ENCODE data around the gene ANKRD55.
"Not testable (repeated sequence)": the region's sequence is repeated elsewhere in the genome, so short reads cannot be mapped to it uniquely, and the experiment has no call there.

ANKRD55 gene

DNA sequence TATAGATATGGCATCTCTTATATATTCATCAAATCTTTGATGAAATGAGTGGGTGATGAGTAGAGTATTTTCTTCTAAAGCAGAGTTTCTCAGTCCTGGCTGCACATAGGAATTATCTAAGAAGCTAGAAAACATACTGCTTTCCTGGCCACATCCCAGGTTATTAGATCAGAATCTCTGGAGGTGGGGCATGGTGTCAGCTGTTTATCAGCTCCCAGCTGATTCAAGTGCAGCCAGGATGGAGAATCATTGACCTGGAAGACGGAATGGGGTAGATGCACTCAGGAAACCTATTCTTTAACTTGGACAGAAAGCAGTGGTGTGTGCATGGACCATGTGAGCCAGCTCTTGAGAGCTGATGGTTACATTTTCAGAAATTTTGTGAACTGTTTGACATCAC lies 130.2 kb downstream of the ANKRD55 start:
- DNase-seq (ENCODE audit: low read depth): no peak

- not testable (repeated sequence) for DNase-seq (ENCODE audit: low read depth)
These were observed 130.9 kb downstream of the ANKRD55 start for GRCh38 chr5:56102207-56102606.

DNA sequence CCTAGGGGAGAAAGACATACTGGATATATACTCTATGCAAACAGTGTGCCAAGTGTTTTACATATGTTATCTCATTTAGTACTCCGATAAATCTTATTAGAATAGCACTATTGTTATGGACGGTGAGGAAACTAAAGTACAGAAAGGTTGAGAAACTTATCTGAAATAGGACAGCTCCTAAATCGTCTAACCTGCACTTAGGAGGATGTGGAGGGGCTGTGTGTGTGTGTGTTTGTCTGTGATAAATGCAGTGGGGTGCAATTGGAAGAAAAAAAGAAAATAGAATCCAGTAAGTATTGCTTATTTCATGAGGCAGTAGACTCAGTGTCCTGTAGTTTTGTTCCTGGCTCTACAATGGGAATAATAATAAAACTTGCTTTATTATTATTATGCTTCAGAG lies 131.9 kb downstream of the ANKRD55 start:
- no peak for DNase-seq (ENCODE audit: low read depth)

DNA sequence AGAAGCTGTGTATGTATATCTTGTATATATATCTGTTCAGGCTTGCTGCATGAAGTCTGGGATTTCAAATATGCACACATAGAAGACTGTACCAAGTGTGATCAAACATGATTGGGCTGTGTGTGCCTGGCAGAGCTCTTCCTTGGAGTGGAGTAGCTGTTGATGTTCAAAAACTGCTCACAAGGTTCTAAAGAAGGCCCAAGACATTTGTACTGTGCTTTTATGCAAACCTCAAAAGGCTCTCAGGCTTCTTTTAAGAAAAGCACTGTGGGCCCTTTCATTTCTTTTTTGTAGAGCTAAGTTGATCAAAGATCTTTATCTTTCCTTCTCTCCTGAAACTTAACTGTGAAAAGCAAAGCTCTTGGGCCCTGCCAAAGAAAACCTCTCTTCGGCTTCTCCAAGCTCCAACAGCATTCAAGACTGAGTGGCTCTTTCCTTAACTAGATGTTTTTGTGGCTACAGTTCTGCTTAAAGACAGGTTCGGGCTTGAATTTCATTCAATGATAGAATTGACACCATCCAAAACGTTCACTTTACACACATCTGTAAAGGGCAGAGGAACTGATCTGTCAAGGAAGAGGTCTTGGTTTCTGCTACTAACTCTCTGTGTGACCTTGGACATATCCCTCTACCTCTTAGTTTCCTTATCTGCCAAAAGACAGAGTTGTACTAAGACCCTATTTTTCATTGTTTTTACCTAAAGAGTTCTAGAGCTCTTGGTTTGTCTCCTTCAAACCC lies 132.5 kb downstream of the ANKRD55 start:
- DNase-seq (ENCODE audit: low read depth): no peak

GRCh38 chr5:56099346-56099745 lies 133.8 kb downstream of the ANKRD55 start:
- DNase-seq (ENCODE audit: low read depth): no peak

GRCh38 chr5:56097055-56097454 lies 136.1 kb downstream of the ANKRD55 start:
- no peak for DNase-seq (ENCODE audit: low read depth)

GRCh38 chr5:56095579-56096102 lies 137.5 kb downstream of the ANKRD55 start:
- DNase-seq (ENCODE audit: low read depth): no peak

- no peak for DNase-seq (ENCODE audit: low read depth)
These were observed 138.4 kb downstream of the ANKRD55 start for GRCh38 chr5:56094579-56095361.

DNA sequence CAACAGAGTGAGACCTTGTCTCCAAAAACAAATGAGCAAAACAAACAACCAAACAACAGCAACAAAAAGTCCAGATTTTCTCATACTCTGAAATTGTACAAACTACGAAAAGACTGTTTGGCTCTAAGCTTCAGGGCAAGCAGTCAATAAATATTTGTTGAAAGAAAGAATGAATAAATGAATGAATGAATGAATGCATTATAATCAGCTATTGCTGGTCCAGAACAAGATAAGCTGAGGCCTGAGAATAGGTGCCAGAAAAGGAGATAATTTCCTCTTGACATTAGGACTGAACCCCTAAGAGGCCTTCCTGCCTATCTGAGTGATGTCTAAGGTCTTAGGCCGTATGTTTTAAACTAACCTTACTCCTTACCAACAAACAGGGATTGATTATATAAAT lies 139.2 kb downstream of the ANKRD55 start:
- no peak for DNase-seq (ENCODE audit: low read depth)

DNA sequence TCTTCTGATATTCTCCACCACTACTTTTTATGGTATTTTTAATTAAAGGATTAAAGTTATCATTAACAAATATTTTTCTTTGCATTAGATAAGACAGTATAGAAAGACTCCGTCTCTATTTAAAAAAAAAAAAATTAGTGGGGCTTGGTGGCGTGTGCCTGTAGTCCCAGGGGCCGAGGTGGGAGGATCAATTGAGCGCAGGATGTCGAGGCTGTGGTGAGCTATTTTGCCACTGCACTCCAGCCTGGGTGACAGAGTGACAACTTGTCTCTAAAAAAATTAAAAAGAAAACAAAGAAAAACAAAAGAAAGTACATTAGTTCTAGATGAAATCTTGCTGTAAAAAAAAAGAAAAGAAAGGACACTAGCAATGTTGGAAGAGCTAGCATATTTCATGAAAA lies 141.0 kb downstream of the ANKRD55 start:
- no peak for DNase-seq (ENCODE audit: low read depth)

DNA sequence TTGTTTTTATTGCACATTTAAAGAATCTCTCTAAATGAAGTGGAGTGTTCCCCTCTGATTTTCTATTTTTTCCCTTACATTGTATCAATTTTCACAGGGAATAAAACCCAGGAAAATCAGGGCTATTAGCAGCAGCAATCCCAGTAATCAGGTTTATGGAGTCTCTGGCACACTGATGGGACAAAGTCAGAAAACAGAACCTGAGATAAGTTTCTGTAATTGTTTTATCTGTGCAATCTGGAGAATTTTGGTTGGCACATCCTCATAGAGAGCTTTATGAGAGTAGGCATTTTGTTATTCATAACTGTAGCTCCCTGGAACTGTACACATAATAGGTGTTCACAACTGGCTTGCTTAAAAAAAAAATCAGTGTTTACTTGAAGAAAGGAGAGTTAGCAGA lies 141.5 kb downstream of the ANKRD55 start:
- no peak for DNase-seq (ENCODE audit: low read depth)

DNA sequence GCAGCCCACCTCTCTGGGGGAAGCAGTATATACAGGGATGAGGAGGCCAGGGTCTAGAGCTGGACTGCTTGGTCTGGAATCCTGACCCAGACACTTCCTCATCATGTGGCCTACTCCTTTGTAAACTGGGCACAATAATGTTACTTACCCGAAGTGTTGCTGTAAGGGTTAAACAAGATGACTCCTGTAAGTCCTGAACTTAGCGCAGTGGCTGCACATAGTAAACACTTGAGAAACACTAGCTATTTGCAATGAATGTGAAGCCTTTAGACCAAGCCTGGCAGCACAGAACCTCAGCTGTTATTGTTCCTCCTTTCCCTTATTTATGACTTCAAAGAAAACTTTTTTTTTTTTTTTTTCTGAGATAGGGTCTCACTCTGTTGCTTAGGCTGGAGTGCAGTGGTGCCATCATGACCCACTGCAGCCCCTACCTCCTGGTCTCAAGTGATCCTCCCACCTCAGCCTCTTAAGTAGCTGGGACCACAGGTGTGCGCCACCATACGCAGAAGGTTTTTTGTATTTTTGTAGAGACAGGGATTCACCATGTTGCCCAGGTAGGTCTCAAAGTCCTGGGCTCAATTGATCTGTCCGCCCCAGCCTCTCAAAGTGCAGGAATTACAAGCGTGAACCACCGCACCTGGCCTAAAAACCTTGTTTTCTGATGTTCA lies 142.2 kb downstream of the ANKRD55 start:
- DNase-seq (ENCODE audit: low read depth): no peak

GRCh38 chr5:56088967-56089829 lies 143.9 kb downstream of the ANKRD55 start:
- DNase-seq (ENCODE audit: low read depth): no peak

GRCh38 chr5:56088431-56088949 lies 144.6 kb downstream of the ANKRD55 start:
- no peak for DNase-seq (ENCODE audit: low read depth)

- DNase-seq (ENCODE audit: low read depth): no peak
These were observed 147.9 kb downstream of the ANKRD55 start for GRCh38 chr5:56085193-56085592.

DNA sequence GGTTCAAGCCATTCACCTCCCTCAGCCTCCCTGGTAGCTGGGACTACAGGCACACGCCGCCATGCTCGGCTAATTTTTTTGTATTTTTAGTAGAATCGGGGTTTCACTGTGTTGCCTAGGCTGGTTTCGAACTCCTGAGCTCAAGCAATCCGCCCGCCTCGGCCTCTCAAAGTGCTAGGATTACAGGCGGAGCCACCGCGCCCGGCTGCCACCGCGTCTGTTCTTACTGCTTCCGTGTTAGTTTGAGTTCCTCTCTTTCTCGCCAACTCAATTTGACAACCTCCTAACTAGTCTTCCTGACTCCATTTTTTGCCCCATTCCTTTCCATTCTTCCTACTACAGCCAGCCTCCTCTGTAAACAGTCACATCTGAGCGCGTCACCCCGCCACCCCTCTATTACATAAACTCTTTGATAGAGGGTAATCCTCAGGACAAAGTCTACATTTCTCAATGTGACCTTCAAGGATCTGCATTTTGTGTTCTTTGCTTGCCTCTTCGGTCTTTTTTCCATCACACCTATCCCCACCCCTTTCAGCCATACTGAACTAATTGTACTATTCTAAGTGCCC lies 149.8 kb downstream of the ANKRD55 start:
- no peak for DNase-seq (ENCODE audit: low read depth)

- not testable (repeated sequence) for DNase-seq (ENCODE audit: low read depth)
These were observed 152.0 kb downstream of the ANKRD55 start for GRCh38 chr5:56081053-56081642.

DNA sequence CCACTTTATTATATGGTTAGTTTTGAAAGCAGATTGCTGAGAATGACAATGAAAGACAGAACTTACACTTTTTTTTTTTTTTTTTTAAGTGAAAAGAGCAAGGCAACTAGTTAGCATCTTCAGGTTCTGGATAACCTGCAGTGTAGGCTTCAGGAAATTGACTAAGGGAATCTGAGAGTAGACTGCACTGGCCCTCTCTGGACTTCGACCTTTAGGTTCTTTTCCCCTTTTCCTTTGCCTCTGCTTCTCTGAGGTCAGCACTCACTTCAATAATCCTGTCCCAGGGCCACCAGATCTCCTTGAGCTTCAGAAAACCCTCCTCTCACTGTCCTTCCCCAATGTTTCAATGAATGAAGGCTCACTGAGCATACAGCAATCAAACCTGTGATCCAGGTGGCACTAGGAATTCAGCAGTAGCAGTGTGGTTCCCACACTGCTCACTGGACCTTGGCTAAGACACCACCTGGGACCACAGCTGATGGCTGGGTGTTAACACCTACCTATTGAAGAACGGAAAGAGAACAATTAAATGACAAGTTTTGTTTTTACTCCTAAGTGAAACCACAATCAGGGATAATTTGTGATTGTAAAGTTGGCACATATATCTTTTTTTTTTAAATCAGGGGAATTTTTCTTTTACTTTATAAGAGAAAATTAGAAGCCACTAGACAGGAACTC lies 152.6 kb downstream of the ANKRD55 start:
- DNase-seq (ENCODE audit: low read depth): no peak

- DNase-seq (ENCODE audit: low read depth): not testable (repeated sequence)
These were observed 154.0 kb downstream of the ANKRD55 start for GRCh38 chr5:56079157-56079500.

Measured in stimulated activated CD8-positive, alpha-beta memory T cell treated with anti-CD3 and anti-CD28 coated beads, Interleukin-12 subunit alpha, Interleukin-12 subunit beta, amount 100 ng/mL, for 1 hour (primary cell).